Fibroblast of lung (primary cell): Measurements from ENCODE around the gene TACSTD2. TPM values are rescaled to one million over a fixed set of nuclear protein-coding genes. Genes with fewer than 3 reads are reported as not detected.

ENCODE experiments used
- DNase-seq, 2 donors: peaks; one replicate each; pipeline versions ENCODE4 v3.0.0 to v3.0.0-alpha.2; 2010; ENCODE audit warnings: low read depth in 2 of 2
- H2AFZ ChIP-seq: 2 replicates; pipeline ENCODE4 v1.5.1; 2012; ENCODE audit warnings: low read length, control low read depth, inconsistent platforms
- H3K27ac ChIP-seq: 2 replicates; pipeline ENCODE4 v1.5.1; 2011; ENCODE audit warnings: low read length, control low read depth; ENCODE audit not compliant: insufficient read depth
- H3K27me3 ChIP-seq: 2 replicates; pipeline ENCODE4 v1.5.1; 2011; ENCODE audit warnings: mild to moderate bottlenecking, low read length; ENCODE audit not compliant: control insufficient read depth, insufficient read depth
- H3K36me3 ChIP-seq: 2 replicates; pipeline ENCODE4 v1.5.1; 2011; ENCODE audit warnings: low read length; ENCODE audit not compliant: control insufficient read depth, insufficient read depth
- H3K4me1 ChIP-seq: 2 replicates; pipeline ENCODE4 v1.5.1; 2011; ENCODE audit warnings: low read length; ENCODE audit not compliant: control insufficient read depth, insufficient read depth; ENCODE audit errors: extremely low read depth
- H3K4me2 ChIP-seq: 2 replicates; pipeline ENCODE4 v1.5.1; 2011; ENCODE audit warnings: low read length, control low read depth; ENCODE audit not compliant: insufficient read depth; ENCODE audit errors: extremely low read depth
- H3K4me3 ChIP-seq, 4 experiments: fragments of 200-600 bp in 1 of 4; sonication (generic) in 1 of 4; replicated peaks in 1 of 4; 2 replicates each; pipeline ENCODE4 v1.5.1; 2011 to 2016; ENCODE audit warnings: low read length in 4 of 4, low read depth in 3 of 4, mild to moderate bottlenecking in 3 of 4, control low read depth in 2 of 4, inconsistent platforms in 1 of 4, mixed read lengths in 1 of 4; ENCODE audit not compliant: insufficient read depth in 1 of 4; ENCODE audit errors: control extremely low read depth in 1 of 4
- H3K79me2 ChIP-seq: 2 replicates; pipeline ENCODE4 v1.5.1; 2012; ENCODE audit warnings: mild to moderate bottlenecking, low read length, inconsistent platforms; ENCODE audit not compliant: control insufficient read depth, insufficient read depth
- H3K9ac ChIP-seq: 2 replicates; pipeline ENCODE4 v1.5.1; 2011; ENCODE audit warnings: mild to moderate bottlenecking, low read length, control low read depth; ENCODE audit not compliant: insufficient read depth
- H3K9me3 ChIP-seq: 2 replicates; pipeline ENCODE4 v1.5.1; 2012; ENCODE audit warnings: low read depth, low read length; ENCODE audit not compliant: control insufficient read depth, insufficient read depth
- H4K20me1 ChIP-seq: 2 replicates; pipeline ENCODE4 v1.5.1; 2011; ENCODE audit warnings: low read length; ENCODE audit not compliant: control insufficient read depth, insufficient read depth; ENCODE audit errors: extremely low read depth
- EZH2 ChIP-seq: IDR thresholded peaks from 2 replicates; pipeline ENCODE4 v1.5.1; 2012; ENCODE audit warnings: low read length, control low read depth, mild to moderate bottlenecking; ENCODE audit errors: missing control alignments
- polyA plus RNA-seq, 2 donors: library from polyadenylated mRNA; depleted of rRNA in 1 of 2; stranded (reverse) in 1 of 2; unstranded in 1 of 2; fragments of >200 nt; gene quantifications; 2 replicates each; pipeline ENCODE4 v1.2.1, GENCODE V29; 2011 to 2012; ENCODE audit warnings: missing spikeins in 1 of 2
- total RNA-seq: library from RNA; depleted of rRNA; stranded (reverse); fragments of >200 nt; gene quantifications from 2 replicates; pipeline ENCODE4 v1.2.1, GENCODE V29; 2014
- TF ChIP-seq, protein P1 (sequence below), 2 donors: IDR thresholded peaks in 1 of 2; conservative IDR thresholded peaks in 1 of 2; 1 replicate in 1 of 2; 2 replicates in 1 of 2; pipeline ENCODE4 v1.5.1; 2011 to 2012; ENCODE audit warnings: low read length in 2 of 2, control low read depth in 1 of 2, inconsistent platforms in 1 of 2, low read depth in 1 of 2, mild to moderate bottlenecking in 1 of 2

TACSTD2 gene
- total and polyA plus RNA-seq, 2 donors (not counting 1 experiment from before 2014, with no cell fraction given) = 0.17 to 0.22 TPM

GRCh38 chr1:58580186-58580585, 3.1 kb upstream of the TACSTD2 start:
- Histone ChIP-seq H4K20me1 (no peaks in the 10 kb centered on the region), H3K4me3 (no peak overlapping the region), H3K27ac (no peak overlapping the region), H3K9ac (no peak overlapping the region), H3K4me2 (no peak overlapping the region), H3K9me3 (no peaks in the 10 kb centered on the region), H3K4me1 (peaks cover 16% of the 10 kb centered on the region), H2AFZ (no peak overlapping the region), H3K27me3 (peaks cover 15% of the 10 kb centered on the region), H3K79me2 (no peaks in the 10 kb centered on the region), H3K36me3 (no peaks in the 10 kb centered on the region)
- peak in 1 of 2 donors; percentile 51 for DNase-seq
- no peak for TF ChIP-seq EZH2
- TF ChIP-seq, protein P1, sequence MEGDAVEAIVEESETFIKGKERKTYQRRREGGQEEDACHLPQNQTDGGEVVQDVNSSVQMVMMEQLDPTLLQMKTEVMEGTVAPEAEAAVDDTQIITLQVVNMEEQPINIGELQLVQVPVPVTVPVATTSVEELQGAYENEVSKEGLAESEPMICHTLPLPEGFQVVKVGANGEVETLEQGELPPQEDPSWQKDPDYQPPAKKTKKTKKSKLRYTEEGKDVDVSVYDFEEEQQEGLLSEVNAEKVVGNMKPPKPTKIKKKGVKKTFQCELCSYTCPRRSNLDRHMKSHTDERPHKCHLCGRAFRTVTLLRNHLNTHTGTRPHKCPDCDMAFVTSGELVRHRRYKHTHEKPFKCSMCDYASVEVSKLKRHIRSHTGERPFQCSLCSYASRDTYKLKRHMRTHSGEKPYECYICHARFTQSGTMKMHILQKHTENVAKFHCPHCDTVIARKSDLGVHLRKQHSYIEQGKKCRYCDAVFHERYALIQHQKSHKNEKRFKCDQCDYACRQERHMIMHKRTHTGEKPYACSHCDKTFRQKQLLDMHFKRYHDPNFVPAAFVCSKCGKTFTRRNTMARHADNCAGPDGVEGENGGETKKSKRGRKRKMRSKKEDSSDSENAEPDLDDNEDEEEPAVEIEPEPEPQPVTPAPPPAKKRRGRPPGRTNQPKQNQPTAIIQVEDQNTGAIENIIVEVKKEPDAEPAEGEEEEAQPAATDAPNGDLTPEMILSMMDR (conservative IDR thresholded peaks at IDR 0.05 in 1 of 2, IDR thresholded peaks at IDR 0.05 in 1 of 2; ENCODE audit: low read depth in 1 of 2, low read length in 2 of 2) = no peak

- peaks cover 25% of the 10 kb centered on the region for H3K27me3 ChIP-seq
- no peak overlapping the region for H2AFZ ChIP-seq
- no peaks in the 10 kb centered on the region for H3K9me3 ChIP-seq
- H3K36me3 ChIP-seq = no peaks in the 10 kb centered on the region
- no peak overlapping the region for H3K4me2 ChIP-seq
- H3K4me3 ChIP-seq = no peak overlapping the region
- TF ChIP-seq EZH2 = no peak
- TF ChIP-seq, protein P1 (conservative IDR thresholded peaks at IDR 0.05 in 1 of 2, IDR thresholded peaks at IDR 0.05 in 1 of 2; ENCODE audit: low read depth in 1 of 2, low read length in 2 of 2) = no peak
- H3K79me2 ChIP-seq = no peaks in the 10 kb centered on the region
- no peak overlapping the region for H3K27ac ChIP-seq
- no peaks in the 10 kb centered on the region for H4K20me1 ChIP-seq
- no peak overlapping the region for H3K9ac ChIP-seq
- no peaks in the 10 kb centered on the region for H3K4me1 ChIP-seq
- no peak for DNase-seq
These were observed 590 bp upstream of the TACSTD2 start for GRCh38 chr1:58577654-58578030.

GRCh38 chr1:58576325-58576726, 726 bp downstream of the TACSTD2 start:
- no peak overlapping the region for H3K9ac ChIP-seq
- no peak overlapping the region for H2AFZ ChIP-seq
- no peak overlapping the region for H3K27ac ChIP-seq
- peaks cover 25% of the 10 kb centered on the region for H3K27me3 ChIP-seq
- TF ChIP-seq, protein P1 (conservative IDR thresholded peaks at IDR 0.05 in 1 of 2, IDR thresholded peaks at IDR 0.05 in 1 of 2; ENCODE audit: low read depth in 1 of 2, low read length in 2 of 2) = no peak
- no peak for TF ChIP-seq EZH2
- no peaks in the 10 kb centered on the region for H3K79me2 ChIP-seq
- H3K9me3 ChIP-seq = no peaks in the 10 kb centered on the region
- no peaks in the 10 kb centered on the region for H3K4me1 ChIP-seq
- no peak overlapping the region for H3K4me3 ChIP-seq
- H3K36me3 ChIP-seq = no peaks in the 10 kb centered on the region
- H3K4me2 ChIP-seq = no peak overlapping the region
- DNase-seq = no peak
- no peaks in the 10 kb centered on the region for H4K20me1 ChIP-seq
